AG09309 (cell line): ENCODE measurements around the gene MMP17.

ENCODE experiments used
- DNase-seq: peaks from one replicate; pipeline ENCODE4 v3.0.0-alpha.2; 2010; ENCODE audit warnings: low read depth
- H3K4me3 ChIP-seq: 2 replicates; pipeline ENCODE4 v1.5.1; 2011; ENCODE audit warnings: mild to moderate bottlenecking, low read depth, low read length, moderate library complexity; ENCODE audit not compliant: control insufficient read depth
- TF ChIP-seq, protein P1 (sequence below): IDR thresholded peaks from 2 replicates; pipeline ENCODE4 v1.5.1; 2011; ENCODE audit warnings: mild to moderate bottlenecking, low read depth, low read length, inconsistent platforms; ENCODE audit not compliant: insufficient read depth, control insufficient read depth; ENCODE audit errors: missing control alignments

Gene MMP17

DNA sequence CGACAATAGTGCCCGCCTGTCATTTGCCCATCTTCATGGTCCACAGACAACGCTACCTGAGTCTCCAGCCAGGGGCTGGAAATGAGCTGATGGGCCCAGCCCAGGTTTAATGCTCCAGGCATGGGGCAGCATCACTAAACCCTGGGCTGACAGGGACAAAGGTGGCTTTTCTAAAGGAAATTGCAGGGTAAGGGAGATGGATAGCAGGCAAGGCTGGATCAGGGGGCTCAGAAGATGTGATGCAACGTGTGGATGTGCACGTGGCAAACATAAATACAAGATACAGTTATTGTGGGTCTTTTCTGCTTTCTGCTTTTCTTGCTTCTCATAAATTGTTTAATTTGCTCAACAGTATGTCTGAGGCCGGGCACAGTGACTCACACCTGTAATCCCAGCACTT is 3.7 kb upstream of the MMP17 start:
- no peak overlapping the region for H3K4me3 ChIP-seq
- TF ChIP-seq, protein P1, sequence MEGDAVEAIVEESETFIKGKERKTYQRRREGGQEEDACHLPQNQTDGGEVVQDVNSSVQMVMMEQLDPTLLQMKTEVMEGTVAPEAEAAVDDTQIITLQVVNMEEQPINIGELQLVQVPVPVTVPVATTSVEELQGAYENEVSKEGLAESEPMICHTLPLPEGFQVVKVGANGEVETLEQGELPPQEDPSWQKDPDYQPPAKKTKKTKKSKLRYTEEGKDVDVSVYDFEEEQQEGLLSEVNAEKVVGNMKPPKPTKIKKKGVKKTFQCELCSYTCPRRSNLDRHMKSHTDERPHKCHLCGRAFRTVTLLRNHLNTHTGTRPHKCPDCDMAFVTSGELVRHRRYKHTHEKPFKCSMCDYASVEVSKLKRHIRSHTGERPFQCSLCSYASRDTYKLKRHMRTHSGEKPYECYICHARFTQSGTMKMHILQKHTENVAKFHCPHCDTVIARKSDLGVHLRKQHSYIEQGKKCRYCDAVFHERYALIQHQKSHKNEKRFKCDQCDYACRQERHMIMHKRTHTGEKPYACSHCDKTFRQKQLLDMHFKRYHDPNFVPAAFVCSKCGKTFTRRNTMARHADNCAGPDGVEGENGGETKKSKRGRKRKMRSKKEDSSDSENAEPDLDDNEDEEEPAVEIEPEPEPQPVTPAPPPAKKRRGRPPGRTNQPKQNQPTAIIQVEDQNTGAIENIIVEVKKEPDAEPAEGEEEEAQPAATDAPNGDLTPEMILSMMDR: no peak
- DNase-seq: no peak

DNA sequence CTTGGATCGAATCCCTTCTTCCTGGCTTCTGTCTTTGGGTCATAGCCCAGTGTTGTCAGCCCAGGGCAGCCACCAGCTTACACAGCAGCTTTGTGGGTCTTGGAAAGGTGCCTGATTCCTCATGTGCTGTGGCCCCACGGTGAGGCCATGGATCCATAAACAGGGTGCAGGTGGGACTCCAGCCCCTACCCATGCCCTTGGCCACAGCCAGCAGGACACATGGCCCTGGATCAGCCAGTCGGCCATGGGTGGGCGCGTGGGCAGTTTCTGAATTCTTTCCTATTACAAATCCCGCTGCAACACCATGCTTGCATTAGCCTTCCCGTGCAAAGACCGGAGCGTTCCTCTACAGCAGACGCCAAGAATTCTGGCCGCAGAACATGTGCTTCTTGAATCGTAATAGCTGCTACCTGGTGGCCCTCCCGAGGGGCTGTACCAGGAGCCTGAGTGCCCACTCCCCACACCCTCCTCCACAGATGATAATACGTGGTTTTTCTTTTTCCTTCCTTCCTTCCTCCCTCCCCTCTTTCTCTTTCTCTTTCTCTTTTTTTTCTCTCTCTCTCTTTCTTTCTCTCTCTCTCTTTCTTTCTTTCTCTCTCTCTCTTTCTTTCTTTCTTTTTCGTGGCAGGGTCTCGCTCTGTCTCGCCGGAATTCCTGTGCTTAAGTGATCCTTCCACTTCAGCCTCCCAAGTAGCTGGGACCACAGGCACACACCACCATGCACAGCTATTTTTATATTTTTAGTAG is 2.9 kb upstream of the MMP17 start:
- H3K4me3 ChIP-seq: peak overlapping the region; percentile 27
- peak; percentile 47 for DNase-seq
- TF ChIP-seq, protein P1: no peak

DNA sequence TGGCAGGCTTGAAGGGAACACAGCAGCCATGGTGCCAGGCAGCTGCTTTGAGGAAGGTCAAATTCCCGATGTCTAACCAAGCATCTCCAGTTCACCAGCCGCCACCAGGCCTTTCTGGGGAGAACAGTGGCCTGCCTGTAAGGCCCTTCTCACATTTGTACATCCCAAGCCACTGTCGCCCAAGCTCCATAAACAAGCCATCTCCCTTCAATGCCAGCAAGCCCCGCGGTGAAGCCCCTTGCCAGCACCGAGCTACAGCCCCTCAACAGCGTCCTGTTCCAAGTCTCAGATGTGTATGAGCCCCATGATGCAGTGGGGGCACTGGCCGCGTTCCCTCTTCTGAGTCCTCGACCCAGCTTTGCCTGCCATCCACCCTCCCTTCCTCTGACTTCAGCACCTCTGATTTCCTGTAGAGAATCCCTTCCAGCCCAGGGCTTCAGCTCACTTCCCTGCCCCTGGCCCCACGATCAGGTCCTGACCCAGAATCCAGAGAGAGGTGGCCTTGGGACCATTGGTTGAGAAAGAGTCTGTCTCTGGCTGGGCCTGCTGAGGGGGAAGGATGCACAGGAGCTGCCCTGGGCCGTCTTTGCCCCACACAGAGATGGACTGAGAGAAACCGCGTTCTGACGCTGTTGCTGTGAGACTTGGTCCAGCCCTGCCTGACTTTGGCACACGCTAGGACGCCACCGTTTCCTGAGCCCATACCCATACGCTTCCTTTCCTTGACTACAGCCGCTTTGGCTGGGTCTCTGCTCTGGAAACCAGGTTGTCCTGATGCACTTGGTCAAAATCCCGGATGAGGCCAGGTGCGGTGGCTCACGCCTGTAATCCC is 1.9 kb upstream of the MMP17 start:
- DNase-seq: no peak
- TF ChIP-seq, protein P1: no peak
- no peak overlapping the region for H3K4me3 ChIP-seq

DNA sequence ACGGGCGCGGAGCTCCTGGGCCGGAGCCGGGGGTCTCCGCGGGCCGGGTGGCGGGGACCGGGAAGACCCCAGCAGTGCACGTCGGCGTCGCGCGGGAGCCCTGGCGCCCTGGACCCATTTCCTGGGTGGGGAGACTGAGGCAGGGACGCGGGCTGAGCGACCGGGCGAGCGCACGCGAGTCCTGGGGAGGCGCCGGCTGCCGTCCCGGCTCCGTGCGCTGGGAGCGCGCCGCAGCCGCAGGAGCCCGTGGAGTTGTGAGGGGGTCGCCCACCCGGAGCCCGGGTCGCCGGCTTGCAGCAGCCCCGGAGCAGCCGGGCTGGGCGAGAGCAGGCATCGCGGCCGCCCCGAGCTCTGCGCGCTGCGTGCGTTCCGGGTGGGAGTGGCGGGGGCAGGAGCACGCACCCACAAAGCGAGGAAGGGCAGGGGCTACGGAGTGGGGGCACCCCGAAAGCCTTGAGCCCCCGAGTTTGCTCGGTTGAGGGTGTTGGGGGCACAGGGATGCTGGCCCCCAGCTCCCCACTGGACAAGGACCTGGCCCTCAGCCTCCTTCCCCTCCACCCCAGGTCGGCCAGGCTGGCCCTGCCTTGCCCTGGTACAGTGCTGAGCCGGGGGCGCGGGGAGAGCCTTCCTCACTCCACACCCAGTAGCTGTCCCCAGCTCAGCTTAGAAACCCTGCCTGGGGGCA is 620 bp downstream of the MMP17 start:
- TF ChIP-seq, protein P1: no peak
- no peak for DNase-seq

GRCh38 chr12:131829356-131829747 is 1.2 kb downstream of the MMP17 start:
- TF ChIP-seq, protein P1: no peak
- DNase-seq: no peak
- H3K4me3 ChIP-seq: peak overlapping the region; percentile 91

More for the DNA sequence above, 620 bp downstream of the MMP17 start:
- peak overlapping the region; percentile 91 for H3K4me3 ChIP-seq

DNA sequence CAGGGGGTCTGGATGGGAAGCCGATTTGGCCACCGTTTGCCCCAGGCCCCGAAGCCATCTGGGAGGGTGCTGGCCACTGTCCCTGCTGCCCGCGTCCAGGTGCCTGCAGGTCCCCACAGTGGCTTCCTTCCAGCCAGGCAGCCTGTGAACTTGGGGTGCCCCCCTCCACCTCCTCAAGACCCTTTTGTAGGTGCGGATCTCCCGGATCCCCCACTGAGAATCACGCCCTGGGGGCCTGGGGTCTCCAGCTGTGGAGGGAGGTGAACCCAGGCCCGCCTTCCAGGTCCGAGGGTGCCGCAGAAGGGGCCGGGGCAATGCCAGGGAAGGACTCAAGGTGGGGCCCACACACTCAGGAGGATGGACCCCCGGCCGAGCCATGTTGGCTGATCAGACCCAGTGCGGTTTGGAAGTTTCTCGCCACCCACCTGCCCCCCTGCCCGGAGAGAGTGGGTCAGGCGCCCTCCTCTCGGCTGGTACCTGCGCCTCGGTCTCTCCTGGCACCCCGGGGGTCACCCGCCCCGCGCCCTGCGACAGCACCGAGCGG is 1.7 kb downstream of the MMP17 start:
- DNase-seq: no peak
- peak overlapping the region; percentile 91 for H3K4me3 ChIP-seq
- TF ChIP-seq, protein P1: no peak
